ENCODE measurements around the gene PSMB5.

DNA sequence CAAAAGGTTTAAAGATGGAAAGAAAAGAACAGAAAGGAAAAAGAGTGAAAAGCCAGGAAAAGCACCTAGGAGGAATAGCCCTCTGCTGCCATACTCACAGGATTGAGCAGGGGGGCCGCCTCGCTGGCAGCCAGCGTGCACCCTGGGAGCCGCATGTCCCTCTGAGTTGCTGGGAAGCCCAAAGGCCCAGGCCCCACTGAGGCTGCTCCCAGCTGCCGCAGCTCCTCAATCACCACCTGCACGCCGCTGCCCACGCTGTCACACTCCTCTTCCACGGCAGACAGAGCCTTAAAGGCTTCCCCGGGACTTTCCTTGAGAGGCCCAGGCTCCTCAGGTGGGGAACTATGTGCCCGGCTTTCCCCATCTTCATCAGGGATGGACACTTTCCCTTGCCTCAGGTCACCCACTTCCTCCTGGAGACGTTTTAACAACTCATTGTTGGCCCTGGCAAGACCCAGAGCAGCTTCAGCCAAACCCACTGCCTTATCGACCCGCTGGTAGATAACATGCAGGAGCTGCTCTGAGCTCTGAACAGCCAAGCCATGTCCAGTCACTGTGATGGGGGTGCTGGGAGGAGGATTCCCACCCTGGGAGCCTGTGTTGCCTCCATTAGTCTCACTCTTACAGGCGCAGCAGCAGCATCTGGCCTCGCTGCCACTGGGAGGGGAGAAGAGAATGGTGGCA lies 36.2 kb downstream of the PSMB5 start:
- TF ChIP-seq, protein P1, sequence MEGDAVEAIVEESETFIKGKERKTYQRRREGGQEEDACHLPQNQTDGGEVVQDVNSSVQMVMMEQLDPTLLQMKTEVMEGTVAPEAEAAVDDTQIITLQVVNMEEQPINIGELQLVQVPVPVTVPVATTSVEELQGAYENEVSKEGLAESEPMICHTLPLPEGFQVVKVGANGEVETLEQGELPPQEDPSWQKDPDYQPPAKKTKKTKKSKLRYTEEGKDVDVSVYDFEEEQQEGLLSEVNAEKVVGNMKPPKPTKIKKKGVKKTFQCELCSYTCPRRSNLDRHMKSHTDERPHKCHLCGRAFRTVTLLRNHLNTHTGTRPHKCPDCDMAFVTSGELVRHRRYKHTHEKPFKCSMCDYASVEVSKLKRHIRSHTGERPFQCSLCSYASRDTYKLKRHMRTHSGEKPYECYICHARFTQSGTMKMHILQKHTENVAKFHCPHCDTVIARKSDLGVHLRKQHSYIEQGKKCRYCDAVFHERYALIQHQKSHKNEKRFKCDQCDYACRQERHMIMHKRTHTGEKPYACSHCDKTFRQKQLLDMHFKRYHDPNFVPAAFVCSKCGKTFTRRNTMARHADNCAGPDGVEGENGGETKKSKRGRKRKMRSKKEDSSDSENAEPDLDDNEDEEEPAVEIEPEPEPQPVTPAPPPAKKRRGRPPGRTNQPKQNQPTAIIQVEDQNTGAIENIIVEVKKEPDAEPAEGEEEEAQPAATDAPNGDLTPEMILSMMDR (IDR thresholded peaks at IDR 0.05), result no peak
- TF ChIP-seq, protein P2, sequence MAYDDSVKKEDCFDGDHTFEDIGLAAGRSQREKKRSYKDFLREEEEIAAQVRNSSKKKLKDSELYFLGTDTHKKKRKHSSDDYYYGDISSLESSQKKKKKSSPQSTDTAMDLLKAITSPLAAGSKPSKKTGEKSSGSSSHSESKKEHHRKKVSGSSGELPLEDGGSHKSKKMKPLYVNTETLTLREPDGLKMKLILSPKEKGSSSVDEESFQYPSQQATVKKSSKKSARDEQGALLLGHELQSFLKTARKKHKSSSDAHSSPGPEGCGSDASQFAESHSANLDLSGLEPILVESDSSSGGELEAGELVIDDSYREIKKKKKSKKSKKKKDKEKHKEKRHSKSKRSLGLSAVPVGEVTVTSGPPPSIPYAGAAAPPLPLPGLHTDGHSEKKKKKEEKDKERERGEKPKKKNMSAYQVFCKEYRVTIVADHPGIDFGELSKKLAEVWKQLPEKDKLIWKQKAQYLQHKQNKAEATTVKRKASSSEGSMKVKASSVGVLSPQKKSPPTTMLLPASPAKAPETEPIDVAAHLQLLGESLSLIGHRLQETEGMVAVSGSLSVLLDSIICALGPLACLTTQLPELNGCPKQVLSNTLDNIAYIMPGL (CRISPR knock-in tag; IDR thresholded peaks at IDR 0.05), result no peak
- TF ChIP-seq FOXP1 (CRISPR knock-in tag; IDR thresholded peaks at IDR 0.05; ENCODE audit: borderline replicate concordance) (no peak), TCF7 (CRISPR knock-in tag; IDR thresholded peaks at IDR 0.05; ENCODE audit: low read depth) (no peak), ATF1 (CRISPR knock-in tag; IDR thresholded peaks at IDR 0.05) (no peak), SMAD4 (CRISPR knock-in tag; IDR thresholded peaks at IDR 0.05) (no peak), SMAD3 (CRISPR knock-in tag; IDR thresholded peaks at IDR 0.05; ENCODE audit: borderline replicate concordance) (no peak), IRF2 (CRISPR knock-in tag; IDR thresholded peaks at IDR 0.05; ENCODE audit: borderline replicate concordance, low read depth) (no peak), CREB1 (CRISPR knock-in tag; IDR thresholded peaks at IDR 0.05) (no peak), TP53 (CRISPR knock-in tag; IDR thresholded peaks at IDR 0.05) (no peak), EMX1 (CRISPR knock-in tag; IDR thresholded peaks at IDR 0.05) (no peak)
- TF ChIP-seq, protein P3, sequence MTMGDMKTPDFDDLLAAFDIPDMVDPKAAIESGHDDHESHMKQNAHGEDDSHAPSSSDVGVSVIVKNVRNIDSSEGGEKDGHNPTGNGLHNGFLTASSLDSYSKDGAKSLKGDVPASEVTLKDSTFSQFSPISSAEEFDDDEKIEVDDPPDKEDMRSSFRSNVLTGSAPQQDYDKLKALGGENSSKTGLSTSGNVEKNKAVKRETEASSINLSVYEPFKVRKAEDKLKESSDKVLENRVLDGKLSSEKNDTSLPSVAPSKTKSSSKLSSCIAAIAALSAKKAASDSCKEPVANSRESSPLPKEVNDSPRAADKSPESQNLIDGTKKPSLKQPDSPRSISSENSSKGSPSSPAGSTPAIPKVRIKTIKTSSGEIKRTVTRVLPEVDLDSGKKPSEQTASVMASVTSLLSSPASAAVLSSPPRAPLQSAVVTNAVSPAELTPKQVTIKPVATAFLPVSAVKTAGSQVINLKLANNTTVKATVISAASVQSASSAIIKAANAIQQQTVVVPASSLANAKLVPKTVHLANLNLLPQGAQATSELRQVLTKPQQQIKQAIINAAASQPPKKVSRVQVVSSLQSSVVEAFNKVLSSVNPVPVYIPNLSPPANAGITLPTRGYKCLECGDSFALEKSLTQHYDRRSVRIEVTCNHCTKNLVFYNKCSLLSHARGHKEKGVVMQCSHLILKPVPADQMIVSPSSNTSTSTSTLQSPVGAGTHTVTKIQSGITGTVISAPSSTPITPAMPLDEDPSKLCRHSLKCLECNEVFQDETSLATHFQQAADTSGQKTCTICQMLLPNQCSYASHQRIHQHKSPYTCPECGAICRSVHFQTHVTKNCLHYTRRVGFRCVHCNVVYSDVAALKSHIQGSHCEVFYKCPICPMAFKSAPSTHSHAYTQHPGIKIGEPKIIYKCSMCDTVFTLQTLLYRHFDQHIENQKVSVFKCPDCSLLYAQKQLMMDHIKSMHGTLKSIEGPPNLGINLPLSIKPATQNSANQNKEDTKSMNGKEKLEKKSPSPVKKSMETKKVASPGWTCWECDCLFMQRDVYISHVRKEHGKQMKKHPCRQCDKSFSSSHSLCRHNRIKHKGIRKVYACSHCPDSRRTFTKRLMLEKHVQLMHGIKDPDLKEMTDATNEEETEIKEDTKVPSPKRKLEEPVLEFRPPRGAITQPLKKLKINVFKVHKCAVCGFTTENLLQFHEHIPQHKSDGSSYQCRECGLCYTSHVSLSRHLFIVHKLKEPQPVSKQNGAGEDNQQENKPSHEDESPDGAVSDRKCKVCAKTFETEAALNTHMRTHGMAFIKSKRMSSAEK (CRISPR knock-in tag; IDR thresholded peaks at IDR 0.05; ENCODE audit: borderline replicate concordance), result no peak
- TF ChIP-seq, protein P4, sequence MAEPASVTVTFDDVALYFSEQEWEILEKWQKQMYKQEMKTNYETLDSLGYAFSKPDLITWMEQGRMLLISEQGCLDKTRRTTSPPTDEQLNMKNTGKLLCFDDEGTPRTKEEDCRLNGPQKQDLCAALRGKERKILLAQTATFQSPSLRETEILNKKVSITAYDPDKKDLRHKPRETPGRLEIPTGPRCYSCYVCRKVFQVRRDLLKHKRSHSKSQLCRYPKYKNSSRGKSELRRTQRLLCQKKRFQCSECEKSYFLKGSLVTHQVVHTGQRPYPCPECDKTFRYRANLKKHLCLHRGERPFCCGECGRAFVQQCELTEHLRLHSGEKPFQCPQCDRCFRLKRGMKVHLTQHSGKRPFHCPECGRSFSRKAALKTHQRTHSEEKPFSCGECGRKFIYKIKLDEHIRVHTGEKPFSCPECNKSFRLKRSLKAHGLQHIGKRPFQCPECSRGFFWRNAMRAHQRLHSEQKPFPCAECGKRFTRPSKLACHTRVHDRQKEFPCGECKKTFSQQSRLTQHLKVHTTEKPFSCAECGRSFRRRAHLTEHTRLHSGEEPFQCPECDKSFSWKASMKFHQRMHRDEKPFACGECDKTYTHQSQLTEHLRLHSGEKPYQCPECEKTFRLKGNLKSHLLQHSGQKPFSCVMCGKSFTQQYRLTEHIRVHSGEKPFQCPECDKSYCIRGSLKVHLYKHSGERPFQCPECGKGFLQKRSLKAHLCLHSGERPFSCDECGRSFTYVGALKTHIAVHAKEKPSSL (CRISPR knock-in tag; conservative IDR thresholded peaks at IDR 0.05), result no peak
